Stimulated activated effector memory CD8-positive, alpha-beta T cell treated with anti-CD3 and anti-CD28 coated beads, Interleukin-12 subunit alpha, Interleukin-12 subunit beta, amount 100 ng/mL, for 72 hours (primary cell): ENCODE data around the gene C2orf49.
"Not testable (repeated sequence)": the region's sequence is repeated elsewhere in the genome, so short reads cannot be mapped to it uniquely, and the experiment has no call there.

Source experiments
- ATAC-seq: fragments of 150-1000 bp; cut with Tn5 transposase; 2 replicates; pipeline ENCODE4 v1.10.0; 2021
- DNase-seq, 2 donors: peaks; one replicate each; pipeline ENCODE4 v3.0.0; 2021 to 2022; ENCODE audit warnings: low spot score in 2 of 2
- H3K27ac Mint-ChIP-seq: one replicate; pipeline ENCODE4 v1.8.0; 2022; ENCODE audit warnings: mild to moderate bottlenecking, mixed read lengths
- H3K36me3 Mint-ChIP-seq: one replicate; pipeline ENCODE4 v1.8.0; 2022; ENCODE audit warnings: mild to moderate bottlenecking, mixed read lengths
- H3K4me1 Mint-ChIP-seq: one replicate; pipeline ENCODE4 v1.8.0; 2022; ENCODE audit warnings: mixed read lengths
- H3K4me3 Mint-ChIP-seq: one replicate; pipeline ENCODE4 v1.8.0; 2022; ENCODE audit warnings: mild to moderate bottlenecking, mixed read lengths
- H3K9me3 Mint-ChIP-seq: one replicate; pipeline ENCODE4 v1.8.0; 2022; ENCODE audit warnings: mixed read lengths

The C2orf49 gene

DNA sequence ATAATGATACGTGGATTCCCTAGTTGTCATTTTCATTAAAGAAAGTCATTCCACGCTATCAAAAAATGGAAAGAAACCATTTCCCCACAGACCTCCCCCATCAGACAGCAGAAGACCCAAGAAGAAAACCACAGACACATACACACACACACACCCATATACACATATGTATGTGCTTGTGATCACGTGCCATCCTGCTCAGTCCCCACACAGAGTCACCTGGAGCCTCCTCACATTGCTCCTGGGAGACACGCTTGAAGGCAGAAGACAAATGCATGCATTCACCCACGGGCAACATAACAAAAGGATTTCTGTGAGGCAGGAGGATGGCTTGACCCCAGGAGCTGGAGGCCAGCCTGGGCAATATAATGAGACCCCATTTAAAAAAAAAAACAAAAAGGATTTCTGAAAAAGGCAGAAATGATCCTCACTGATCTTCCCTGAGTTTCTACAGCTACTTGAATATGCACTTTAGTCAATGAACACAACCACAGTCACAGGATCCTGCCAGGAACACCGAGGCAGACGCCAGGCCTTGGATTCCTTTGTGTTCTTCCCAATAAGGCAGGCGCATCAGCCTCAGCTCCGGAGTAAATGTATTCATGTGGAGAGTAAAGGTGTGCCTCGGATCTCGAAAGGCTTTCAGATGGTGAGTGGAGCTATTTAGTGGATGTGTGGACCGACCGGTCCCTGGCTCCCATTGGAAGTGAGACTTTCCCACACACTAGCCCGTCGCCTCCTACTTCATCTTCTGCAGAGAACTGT, 28.8 kb upstream of the C2orf49 start:
- Mint-ChIP-seq H3K4me1 (peaks cover 20% of the 10 kb centered on the region), H3K4me3 (no peak overlapping the region), H3K36me3 (peaks cover 32% of the 10 kb centered on the region), H3K27ac (peak overlapping the region; percentile 59), H3K9me3 (no peaks in the 10 kb centered on the region)
- ATAC-seq (no peak), DNase-seq (no peak)

DNA sequence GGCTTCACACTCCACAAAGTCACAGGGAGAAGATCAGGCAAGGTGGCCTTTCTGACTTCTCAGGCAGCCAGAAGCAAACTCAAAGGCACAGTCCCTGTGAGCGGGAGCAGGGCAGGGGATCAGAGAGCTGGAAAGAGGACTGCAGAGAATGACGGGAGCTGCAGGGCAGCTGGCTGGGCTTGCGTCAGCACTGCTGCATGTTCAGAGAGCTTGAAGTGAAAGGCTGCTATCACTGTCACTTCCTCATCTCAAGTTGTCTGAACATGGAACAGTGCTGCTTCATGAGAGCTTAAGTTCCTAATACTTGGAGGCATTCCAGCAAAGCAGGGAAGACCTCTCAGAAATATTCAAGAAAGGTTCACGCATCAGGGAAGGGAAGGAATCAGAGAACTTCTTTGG, 28.2 kb upstream of the C2orf49 start:
- ATAC-seq, result no peak

DNA sequence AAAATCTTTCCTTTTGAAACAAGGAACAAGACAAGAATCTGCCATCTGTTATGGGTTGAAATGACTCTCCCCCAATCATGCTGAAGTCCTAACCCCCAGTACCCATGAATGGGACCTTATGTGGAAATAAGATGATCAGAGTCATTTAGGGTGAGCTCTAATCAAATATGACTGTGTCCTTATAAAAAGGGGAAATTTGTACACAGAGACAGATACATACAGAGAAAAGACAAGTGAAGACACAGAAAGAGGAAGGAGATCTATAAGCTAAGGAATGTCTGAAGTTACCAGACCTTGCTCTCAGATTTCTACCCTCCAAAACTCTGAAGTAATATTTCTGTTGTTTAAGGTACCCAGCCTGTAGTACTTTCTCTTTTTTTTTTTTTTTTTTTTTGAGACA, 23.5 kb upstream of the C2orf49 start:
- no peak for DNase-seq
- Mint-ChIP-seq H3K4me3 (no peak overlapping the region), H3K4me1 (peaks cover 24% of the 10 kb centered on the region), H3K27ac (no peak overlapping the region), H3K9me3 (no peaks in the 10 kb centered on the region), H3K36me3 (peaks cover 1% of the 10 kb centered on the region)
- peak; percentile 52 for ATAC-seq

More for the DNA sequence above, 28.2 kb upstream of the C2orf49 start:
- peaks cover 17% of the 10 kb centered on the region for H3K4me1 Mint-ChIP-seq
- H3K36me3 Mint-ChIP-seq, result peaks cover 31% of the 10 kb centered on the region
- peak overlapping the region; percentile 59 for H3K27ac Mint-ChIP-seq
- DNase-seq, result no peak
- H3K4me3 Mint-ChIP-seq, result no peak overlapping the region
- no peaks in the 10 kb centered on the region for H3K9me3 Mint-ChIP-seq

DNA sequence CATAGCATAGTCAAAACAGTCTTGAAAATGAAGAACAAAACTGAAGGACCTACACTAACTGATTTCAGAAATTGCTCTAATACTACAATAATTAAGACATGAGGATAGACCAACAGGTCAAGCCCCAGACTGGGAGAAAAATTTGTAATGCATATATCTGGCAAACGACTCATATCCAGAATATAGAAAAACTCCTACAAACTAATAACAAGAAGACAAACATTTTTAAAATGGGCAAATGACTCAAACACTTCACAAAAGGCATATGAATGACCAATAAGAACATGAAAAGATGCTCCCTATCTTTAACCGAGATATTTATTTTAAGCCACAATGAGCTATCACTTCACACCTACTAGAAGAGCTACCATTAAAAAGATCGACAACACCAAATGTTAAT, 22.0 kb upstream of the C2orf49 start:
- peak; percentile 94 for ATAC-seq
- H3K4me3 Mint-ChIP-seq, result no peak overlapping the region
- H3K27ac Mint-ChIP-seq, result no peak overlapping the region
- H3K4me1 Mint-ChIP-seq, result peaks cover 28% of the 10 kb centered on the region
- no peak for DNase-seq
- no peaks in the 10 kb centered on the region for H3K9me3 Mint-ChIP-seq
- H3K36me3 Mint-ChIP-seq, result no peaks in the 10 kb centered on the region

DNA sequence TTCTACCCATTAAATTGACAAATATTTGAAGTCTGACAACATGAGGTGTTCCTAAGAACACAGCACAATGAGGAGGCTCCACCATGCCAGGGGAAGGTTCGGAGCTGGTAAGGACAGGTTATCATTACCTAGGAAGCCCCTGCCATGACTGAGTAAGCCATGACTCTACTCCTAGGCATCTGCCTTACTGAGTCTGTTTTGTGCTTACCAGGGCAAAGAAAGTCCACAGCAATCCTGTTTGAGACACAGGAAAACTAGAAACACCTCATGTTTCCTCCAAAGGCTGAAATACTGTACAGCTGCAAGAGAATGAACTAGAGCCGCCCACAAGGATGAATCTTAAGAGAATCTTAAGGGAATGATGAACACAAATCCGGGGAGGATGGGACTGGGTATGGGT, 19.4 kb upstream of the C2orf49 start:
- H3K4me1 Mint-ChIP-seq, result peaks cover 31% of the 10 kb centered on the region
- DNase-seq (no peak), ATAC-seq (no peak)
- no peak overlapping the region for H3K4me3 Mint-ChIP-seq
- no peaks in the 10 kb centered on the region for H3K36me3 Mint-ChIP-seq
- H3K27ac Mint-ChIP-seq, result no peak overlapping the region
- no peaks in the 10 kb centered on the region for H3K9me3 Mint-ChIP-seq

DNA sequence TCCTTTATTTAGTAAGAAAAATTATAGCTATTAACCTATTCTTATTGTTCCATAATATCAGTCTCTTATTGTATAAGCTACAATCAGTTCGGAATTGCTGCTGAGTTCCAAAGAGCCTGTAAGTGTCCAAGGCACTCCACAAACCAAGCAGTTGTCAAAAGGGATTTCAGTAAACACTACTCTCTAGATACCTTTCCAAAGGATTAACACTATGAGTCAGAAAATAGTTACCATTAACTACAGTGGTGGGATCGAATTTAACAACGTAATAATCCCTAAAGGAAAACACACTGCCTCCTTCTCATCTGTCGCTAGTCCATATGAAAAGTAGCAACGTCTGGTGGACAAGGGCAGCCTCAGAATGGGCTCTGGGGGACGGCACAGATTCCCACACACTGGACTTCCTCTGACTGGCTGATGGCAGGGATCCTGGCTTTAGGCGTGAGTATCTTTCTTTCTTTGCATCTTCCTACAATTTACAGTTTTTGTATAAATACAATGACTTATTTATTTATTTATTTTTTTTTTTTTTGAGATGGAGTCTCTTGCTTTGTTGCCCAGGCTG, 16.6 kb upstream of the C2orf49 start:
- no peak overlapping the region for H3K4me3 Mint-ChIP-seq
- H3K27ac Mint-ChIP-seq, result no peak overlapping the region
- DNase-seq (no peak), ATAC-seq (no peak)
- H3K9me3 Mint-ChIP-seq, result no peaks in the 10 kb centered on the region
- no peaks in the 10 kb centered on the region for H3K36me3 Mint-ChIP-seq
- H3K4me1 Mint-ChIP-seq, result peaks cover 52% of the 10 kb centered on the region

DNA sequence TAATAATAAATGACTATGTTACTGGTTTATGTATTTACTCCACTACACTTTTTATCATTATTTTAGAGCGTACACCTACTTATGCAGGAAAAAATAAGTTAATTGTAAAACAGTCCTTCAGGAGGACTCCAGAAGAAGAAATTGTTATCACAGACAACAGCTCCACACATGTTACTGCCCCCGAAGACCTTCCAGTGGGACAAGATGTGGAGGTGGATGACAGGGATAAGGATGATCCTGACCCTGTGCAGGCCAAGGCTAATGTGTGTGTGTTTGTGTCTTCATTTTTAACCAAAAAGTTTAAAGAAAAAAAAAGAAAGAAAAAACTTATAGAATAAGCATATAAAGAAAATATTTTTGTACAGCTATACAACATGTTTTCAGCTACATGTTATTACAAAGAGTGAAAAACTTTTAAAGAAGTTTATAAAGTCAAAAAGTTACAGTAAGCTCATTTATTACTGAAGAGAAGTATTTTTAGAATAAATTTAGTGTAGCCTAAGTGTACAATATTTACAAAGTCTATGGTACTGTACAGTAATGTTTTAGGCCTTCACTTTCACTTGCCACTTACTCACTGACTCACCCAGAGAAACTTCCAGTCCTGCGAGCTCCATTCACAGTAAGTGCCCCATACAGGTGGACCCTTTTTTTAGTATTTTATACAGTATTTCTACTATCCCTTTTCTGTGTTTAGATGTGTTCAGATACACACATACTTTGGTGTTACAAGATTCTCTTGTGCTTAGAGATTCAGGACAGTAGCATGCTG, 15.3 kb upstream of the C2orf49 start:
- Mint-ChIP-seq H3K9me3 (no peaks in the 10 kb centered on the region), H3K4me3 (no peak overlapping the region), H3K4me1 (peaks cover 51% of the 10 kb centered on the region), H3K27ac (peak overlapping the region; percentile 62), H3K36me3 (no peaks in the 10 kb centered on the region)
- ATAC-seq (peak; percentile 37), DNase-seq (no peak)

DNA sequence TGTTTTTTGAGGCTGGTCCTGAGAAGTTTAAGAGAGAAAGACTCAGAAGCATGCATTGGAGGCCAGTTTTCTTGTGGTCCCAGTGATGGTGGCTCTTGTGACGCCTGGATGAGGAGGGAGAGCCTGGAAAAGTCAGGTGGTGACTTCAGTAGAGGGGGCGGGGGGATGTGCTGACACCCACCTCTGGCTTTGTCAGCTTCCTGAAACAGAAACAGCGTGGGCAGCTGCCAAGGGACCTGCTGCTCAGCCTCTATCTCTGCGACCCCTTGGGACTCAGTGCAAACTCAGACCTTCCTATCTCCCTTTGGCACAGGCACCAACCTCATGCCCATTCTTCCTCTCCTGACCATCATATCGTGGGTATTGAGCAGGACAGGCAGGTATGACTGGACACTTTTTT, 14.2 kb upstream of the C2orf49 start:
- no peak for DNase-seq
- Mint-ChIP-seq H3K4me3 (no peak overlapping the region), H3K27ac (peak overlapping the region; percentile 62), H3K9me3 (no peaks in the 10 kb centered on the region), H3K4me1 (peaks cover 55% of the 10 kb centered on the region), H3K36me3 (peaks cover under 1% of the 10 kb centered on the region)
- no peak for ATAC-seq

DNA sequence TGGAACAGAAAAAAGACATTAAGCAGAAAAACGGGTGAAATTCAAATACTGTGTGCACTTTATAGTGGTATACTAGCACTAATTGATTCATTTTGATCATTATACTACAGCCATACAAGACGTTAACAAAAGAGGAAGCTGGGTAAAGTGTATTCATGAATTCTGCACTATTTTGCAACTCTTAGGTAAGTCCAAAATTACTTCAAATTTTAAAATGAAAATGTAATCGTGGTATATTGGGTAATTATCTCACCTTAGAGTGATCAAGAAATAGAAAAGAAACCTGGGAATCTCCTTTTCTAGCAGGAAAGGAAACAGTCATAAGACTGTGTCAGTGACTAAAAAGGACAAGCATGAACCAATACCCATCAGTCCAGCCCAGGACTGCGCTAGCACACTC, 13.2 kb upstream of the C2orf49 start:
- Mint-ChIP-seq H3K27ac (no peak overlapping the region), H3K4me3 (no peak overlapping the region), H3K9me3 (no peaks in the 10 kb centered on the region), H3K4me1 (peaks cover 58% of the 10 kb centered on the region), H3K36me3 (peaks cover 10% of the 10 kb centered on the region)
- ATAC-seq (no peak), DNase-seq (no peak)

DNA sequence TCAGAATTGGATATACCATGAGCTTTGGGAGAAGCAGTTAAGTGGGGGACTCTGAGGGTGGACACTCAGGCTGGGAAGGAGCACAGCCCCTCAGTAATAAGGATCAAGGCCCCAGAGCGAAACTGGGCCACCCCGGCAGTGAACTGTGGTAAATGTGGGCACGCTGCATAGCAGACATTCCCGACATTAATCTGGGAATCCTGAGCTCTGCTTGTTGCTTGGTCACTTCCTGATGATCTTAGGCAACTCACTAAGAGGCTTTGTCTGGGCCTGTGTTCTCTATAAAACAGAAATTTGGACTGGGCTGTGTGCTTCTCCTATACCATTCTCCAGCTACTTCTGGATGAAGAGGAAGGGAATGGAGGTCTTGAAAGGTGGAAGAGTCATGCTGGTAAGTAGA, 12.6 kb upstream of the C2orf49 start:
- H3K4me3 Mint-ChIP-seq, result no peak overlapping the region
- no peak for DNase-seq
- ATAC-seq, result no peak
- peak overlapping the region; percentile 56 for H3K27ac Mint-ChIP-seq
- H3K36me3 Mint-ChIP-seq, result peaks cover 13% of the 10 kb centered on the region
- H3K9me3 Mint-ChIP-seq, result no peaks in the 10 kb centered on the region
- H3K4me1 Mint-ChIP-seq, result peaks cover 62% of the 10 kb centered on the region

DNA sequence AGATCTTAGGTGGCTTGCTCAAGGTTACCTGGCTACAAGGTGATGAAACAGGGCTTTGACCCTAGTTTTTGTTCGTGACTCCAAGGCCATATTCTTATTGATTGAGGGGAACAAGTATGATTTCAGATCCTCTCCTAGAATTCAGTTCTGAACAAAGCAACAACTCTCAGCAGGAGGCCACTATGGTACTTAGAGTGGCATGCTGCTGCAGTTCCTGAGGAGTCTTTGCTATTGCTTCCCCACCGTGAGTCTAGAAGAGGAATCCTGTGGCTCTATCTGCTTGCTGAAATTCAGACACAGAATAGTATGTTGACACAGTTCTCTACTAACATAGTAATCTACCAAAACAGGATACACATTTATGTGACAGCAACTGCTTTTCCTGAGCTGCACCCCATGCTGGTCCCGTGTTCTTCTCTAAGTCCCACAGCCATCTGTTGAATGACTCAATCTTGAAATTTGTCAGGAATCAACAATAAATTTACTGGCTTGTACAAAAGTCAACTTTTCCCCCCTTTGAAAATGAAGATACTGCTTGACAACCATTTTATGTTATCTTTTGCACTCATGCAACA, 11.9 kb upstream of the C2orf49 start:
- no peak for DNase-seq
- H3K36me3 Mint-ChIP-seq, result peaks cover 13% of the 10 kb centered on the region
- no peak overlapping the region for H3K27ac Mint-ChIP-seq
- no peaks in the 10 kb centered on the region for H3K9me3 Mint-ChIP-seq
- H3K4me3 Mint-ChIP-seq, result no peak overlapping the region
- ATAC-seq, result no peak
- H3K4me1 Mint-ChIP-seq, result peaks cover 61% of the 10 kb centered on the region

DNA sequence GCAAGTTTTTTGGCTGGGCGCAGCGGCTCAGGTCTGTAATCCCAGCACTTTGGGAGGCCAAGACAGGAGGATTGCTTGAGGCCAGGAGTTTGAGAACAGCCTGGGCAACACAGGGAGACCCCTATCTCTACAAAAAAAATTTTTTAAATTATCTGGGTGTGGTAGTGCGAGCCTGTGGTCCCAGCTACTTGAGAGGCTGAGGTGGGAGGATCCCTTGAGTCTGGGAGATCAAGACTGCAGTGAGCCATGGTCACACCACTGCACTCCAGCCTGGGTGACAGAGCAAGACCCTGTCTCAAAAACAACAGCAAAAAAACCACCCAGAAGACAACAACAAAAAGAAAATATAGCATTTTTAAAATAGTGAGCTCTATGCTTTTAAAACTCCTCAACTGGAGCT, 10.1 kb upstream of the C2orf49 start:
- peaks cover 65% of the 10 kb centered on the region for H3K4me1 Mint-ChIP-seq

DNA sequence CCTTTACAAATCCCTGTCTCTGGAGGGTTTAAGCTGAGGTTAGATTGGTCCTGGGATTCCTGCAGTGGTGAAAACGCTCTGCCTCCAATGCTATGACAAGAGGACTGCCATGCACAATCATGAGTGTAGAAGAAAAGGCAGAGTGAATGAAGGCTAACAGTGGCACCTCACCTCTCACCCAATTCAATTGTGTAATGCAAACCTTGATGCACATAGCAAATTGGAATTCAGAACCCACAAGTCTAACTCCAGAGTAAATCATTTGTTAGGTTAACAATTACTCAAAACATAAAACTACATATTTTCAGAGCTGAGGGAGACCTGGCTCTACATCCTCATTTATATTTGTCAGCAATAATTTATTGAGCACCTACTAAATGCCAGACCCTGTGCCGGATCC, 9.7 kb upstream of the C2orf49 start:
- peaks cover 62% of the 10 kb centered on the region for H3K4me1 Mint-ChIP-seq
- ATAC-seq (no peak), DNase-seq (no peak)
- H3K36me3 Mint-ChIP-seq, result peaks cover 13% of the 10 kb centered on the region
- H3K27ac Mint-ChIP-seq, result peak overlapping the region; percentile 91
- peak overlapping the region; percentile 79 for H3K4me3 Mint-ChIP-seq
- no peaks in the 10 kb centered on the region for H3K9me3 Mint-ChIP-seq

More for the DNA sequence above, 10.1 kb upstream of the C2orf49 start:
- H3K4me3 Mint-ChIP-seq, result peak overlapping the region; percentile 79
- DNase-seq, H3K9me3 Mint-ChIP-seq, ATAC-seq: not testable (repeated sequence)
- peaks cover 13% of the 10 kb centered on the region for H3K36me3 Mint-ChIP-seq
- H3K27ac Mint-ChIP-seq, result peak overlapping the region; percentile 91

DNA sequence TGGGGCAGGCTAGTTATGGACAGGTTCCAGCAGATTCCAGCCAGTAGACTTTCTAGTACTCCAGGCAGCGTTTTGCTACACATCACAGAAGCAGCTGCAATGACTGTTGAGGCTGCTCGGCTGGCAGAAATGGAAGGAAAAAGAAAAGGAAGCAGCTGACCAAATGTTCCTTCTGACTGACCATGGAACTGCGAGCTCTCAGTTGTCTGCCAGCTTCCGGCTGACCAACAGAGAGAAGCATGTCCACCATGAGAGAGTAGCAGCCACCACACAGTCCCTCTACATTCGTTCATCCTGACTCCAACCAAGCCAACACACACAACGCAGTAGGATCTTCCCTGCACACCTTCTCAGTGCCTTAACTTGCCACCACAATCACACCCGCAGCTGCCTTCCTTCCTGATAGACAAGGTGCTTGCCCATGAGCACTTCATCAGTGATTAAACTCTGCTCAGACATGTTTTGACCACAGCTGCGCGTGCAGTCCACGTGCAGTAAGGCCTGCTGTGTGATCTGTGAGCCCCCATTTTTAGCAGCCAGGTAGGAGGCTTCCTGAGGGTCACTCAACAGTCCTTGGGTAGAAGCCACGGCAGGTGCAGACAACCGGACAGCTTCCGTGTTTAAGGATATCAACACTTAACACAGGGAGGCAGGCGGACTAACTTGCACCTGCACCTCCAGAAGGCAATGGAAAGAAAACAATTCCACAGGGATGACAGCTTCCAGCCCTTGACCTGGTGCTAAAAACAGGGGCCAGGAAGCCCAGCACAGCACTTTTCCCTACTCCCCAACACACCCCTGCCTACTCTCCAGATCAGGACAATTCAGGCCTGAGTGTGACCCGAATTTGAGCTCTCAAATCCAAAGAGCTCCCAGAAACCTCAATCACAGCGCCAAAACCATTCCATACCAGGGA, 8.8 kb upstream of the C2orf49 start:
- H3K27ac Mint-ChIP-seq, result peak overlapping the region; percentile 91
- peak overlapping the region; percentile 79 for H3K4me3 Mint-ChIP-seq
- peak in 1 of 2 donors; percentile 67 for DNase-seq
- H3K36me3 Mint-ChIP-seq, result peaks cover 13% of the 10 kb centered on the region
- H3K9me3 Mint-ChIP-seq, result no peaks in the 10 kb centered on the region
- ATAC-seq, result peak; percentile 43
- H3K4me1 Mint-ChIP-seq, result peaks cover 54% of the 10 kb centered on the region

DNA sequence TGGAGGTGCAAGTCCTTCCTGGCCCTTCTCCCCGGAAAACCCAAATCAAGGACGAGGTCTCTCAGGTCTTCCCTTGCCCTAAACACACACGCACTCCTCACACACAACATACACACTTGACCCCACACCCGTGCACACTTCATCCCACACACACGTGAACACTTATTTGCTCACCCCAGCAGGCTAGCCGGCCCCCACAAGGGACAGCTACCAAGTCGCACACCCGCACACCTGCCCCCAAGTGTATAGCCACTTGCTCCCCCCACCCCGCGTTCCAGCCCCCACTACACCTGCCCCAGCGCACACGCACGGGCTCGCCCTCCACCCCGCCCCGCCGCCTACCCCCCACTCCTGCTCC, 8.2 kb upstream of the C2orf49 start:
- Mint-ChIP-seq H3K9me3 (no peaks in the 10 kb centered on the region), H3K36me3 (peaks cover 16% of the 10 kb centered on the region), H3K27ac (peak overlapping the region; percentile 91), H3K4me3 (peak overlapping the region; percentile 79), H3K4me1 (peaks cover 47% of the 10 kb centered on the region)
- ATAC-seq (peak; percentile 45), DNase-seq (no peak)
